NCI-H446 treated with DMSO at 0.1 percent for 48 hours (cell line): ENCODE data around the gene NUDT14.

Experiments
- DNase-seq: peaks from one replicate; lab custom pipeline; 2025; lab: John Stamatoyannopoulos, UW

NUDT14 gene

DNA sequence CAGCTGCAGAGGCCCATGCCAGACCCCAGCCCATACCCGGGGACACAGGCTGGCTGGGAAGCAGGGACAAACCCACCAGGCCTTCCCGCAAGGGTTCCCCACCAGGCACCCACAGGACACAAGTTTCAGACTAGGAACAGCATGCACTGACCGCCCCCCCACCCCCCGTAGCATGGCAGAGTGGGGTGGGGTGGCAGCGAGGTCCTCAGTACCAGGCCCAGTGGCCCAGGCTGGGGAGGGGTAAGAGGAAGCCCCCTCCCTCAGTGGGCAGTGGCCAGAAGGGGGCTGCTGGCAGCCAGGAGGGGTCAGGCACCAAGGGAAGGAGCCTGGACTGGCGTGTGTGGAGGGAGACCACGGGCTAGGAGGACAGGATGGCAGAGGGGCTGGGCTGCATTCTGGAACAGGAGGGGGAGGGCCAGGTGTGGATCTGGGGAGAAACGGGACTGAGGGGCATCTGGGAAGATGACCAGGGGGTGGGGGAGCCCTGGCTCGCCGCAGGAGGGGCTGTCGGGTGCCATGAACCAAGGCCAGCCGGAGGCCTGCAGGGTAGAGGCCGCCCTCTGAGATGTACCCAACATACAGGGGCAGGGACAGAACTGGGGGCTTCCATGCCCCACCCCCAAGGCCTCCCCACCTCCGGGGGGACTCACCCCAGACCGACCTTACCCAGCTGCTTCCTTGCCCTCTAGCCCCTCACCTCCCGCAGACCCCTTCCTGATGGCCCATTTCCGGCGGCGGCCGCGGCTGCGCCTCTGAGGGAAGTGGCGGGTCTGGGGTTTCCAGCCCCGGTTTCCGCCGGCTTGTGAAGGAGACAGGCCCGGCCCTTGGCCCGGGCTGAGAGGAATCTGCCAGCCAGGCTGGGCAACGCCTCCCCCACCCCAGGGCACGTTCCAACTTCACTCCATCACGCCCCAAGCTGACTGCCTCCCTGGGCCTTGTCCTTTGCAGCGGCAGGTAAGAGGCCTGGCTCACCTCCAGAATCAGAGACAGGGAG, 6.9 kb downstream of the NUDT14 start:
- no peak for DNase-seq

GRCh38 chr14:105173145-105173544, 8.0 kb downstream of the NUDT14 start:
- no peak for DNase-seq

DNA sequence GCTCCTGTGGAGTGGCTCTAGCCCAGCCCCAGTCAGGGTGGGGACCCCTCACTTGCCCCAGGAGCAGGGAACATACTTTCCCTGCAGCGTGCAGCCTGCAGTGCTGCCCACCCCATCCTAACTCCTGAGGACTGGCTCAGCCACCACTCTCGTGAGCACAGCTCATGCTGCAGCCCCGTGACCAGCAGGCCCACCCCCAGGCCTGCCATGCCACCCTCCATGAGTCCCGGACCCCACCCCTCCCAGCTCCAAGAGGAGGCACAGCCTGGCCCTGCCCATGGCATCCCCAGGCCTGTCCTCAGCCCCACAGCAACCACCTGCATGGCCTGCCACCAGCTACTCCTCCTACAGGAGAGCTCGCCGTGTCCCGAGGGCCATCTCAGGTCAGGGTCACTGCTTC, 8.6 kb downstream of the NUDT14 start:
- DNase-seq, result no peak

DNA sequence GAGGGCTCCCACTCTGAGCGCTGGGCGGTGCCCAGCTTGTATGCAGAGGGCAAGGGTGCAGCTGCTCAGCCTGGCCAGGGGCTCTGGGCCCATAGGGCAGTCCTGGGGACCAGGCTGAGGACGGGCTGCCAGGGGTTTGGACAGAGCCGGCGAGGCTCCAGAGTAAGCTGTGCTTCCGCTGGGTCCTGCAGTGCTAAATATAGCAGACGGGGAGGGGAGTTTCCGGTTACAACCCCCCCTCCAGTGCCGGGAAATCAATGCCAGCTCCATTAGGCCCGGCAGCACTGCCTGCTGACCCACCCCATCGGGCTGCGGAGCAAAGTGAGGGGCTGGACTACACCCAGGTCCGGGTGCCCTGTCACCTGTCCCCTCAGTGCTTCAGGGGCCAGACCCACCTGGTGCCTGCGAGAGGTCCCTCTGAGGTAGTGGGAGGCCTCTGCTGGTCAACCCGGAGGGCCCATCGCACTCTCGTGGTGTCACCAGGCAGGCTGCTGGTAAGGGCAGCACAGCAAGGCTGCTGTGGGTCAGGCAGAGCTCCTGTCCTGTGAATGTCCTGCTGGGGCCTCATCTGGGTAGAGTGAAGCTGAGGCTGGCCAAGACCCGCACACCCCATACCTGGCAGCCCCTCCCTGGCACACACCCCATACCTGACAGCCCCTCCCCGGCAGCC, 10.0 kb downstream of the NUDT14 start:
- no peak for DNase-seq

- DNase-seq, result no peak
Observed at GRCh38 chr14:105169776-105170655, 11.1 kb downstream of the NUDT14 start.

- no peak for DNase-seq
Observed at GRCh38 chr14:105168979-105169507, 12.1 kb downstream of the NUDT14 start.

GRCh38 chr14:105168496-105168978, 12.6 kb downstream of the NUDT14 start, which contains the start of gene JAG2:
Gene JAG2 (minus strand): TSS chr14:105168776. CDS start chr14:105168420, 356 bp downstream.
- DNase-seq, result peak; percentile 15

DNA sequence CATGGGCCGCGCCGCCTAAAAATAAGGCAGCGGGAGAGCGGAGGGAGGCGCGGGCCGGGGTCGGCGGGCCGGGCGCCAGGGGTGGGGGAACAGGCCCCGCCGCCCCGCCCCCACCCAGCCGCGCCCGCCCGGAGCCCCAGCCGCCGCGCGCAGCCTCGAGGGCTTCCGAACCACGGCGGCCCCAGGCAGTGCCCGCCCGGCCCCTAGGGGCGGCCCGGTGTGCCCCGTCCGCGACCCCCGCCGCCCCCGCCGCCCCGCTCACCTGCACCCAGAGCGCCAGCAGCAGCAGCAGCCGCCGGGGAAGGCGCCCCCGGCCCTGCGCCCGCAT, 13.1 kb downstream of the NUDT14 start:
- DNase-seq, result no peak

DNA sequence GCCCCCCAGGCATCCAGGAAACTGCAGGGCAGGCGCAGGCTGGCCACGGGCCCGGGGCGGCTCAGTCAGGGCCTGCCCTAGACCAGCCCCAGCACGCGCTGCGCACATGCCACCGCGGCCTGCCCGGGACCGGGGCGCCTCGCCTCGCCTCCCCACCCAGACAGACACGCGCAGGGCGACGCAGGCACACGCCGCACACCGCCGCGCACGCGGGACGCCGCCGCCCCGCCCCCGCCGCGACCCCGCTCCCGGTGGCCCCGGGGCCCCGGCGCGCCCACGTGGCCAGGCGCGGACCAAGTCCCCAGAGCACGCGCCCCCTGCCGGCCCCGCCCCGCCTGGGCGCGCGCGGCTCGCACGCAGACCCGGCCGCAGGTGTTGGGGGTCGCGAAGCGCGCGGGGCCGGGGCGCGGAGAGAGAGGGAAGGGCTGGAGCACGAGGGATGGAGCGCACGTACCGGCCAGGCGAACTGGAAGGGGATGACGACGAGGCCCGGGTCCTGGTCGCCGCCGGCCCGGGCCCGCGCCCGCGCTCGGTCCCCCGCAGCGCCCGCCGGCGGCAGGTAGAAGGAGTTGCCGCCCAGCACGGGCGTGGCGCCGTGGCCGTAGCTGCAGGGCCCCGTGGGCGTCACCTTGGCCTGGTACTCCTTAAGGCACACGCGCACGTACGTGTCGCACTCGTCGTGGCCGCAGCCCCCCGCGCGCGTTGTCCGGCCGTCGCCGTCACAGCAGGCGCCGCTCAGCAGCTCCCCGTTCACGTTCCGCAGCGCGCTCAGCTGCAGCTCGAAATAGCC, 13.6 kb downstream of the NUDT14 start:
- DNase-seq, result no peak

DNA sequence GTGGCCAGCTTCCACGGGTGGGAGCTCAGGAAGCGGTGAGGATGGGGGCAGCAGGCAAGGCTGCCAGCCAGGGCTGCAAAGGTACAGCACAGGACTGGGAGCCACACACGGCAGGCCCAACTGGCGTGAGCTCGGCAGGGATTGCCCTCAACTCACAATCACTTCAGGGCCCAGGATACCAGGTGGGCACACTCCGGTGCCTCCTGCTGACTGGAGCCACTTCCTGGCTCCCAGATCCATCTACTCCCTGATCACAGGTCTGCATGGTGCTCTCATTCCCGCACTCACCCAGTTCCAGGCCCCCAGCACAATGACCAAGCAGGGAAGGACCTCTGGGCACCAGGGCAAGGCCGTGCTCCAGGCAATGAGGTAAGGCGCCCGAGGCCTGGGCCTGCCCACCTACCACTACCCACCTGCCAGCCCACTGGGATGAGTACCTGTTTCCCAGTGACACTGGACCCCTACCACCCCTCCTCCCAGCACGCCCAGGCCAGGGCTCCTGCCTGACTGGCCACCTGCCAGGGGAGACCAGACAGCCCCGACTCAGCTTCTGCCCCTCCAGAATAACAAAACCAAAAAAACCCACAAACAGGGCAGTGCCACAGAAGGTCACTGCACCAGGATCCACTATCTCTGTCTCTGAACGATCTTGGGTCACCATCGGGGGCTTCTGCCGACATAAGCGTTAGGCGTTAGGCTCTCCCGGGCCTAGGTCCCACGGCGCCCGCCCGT, 14.4 kb downstream of the NUDT14 start:
- DNase-seq, result no peak

GRCh38 chr14:105165761-105166485, 15.2 kb downstream of the NUDT14 start:
- DNase-seq, result no peak

GRCh38 chr14:105165134-105165704, 15.9 kb downstream of the NUDT14 start:
- no peak for DNase-seq

DNA sequence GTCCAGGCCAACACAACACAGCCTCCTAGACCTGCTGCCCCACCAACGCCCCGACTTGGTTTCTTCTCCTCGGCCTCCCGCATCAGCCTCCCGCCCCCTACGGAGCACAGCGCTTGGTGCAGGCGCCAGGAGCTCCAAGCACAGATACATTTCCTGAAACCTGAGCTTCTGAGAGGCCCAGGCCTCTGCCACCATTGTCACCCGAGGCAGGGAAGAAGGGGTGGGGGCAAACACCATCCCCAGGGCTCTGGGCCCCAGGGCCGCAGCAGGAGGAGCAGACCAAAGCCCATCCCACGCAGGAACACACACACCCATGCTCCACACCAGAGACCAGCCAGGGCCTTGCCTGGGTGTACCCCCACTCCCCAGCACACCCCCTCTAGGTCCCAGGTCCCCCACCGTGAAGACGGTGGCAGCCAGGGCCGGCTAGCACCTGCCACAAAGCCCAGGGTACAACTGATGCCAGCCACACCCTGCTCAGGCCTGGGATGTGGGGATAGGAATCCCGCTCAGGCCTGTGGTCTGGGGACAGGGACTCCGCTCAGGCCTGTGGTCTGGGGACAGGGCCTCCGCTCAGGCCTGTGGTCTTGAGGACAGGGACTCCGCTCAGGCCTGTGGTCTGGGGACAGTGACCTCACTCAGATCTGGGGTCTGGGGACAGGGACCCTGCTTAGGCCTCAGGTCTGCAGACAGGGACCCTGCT, 17.9 kb downstream of the NUDT14 start:
- DNase-seq, result no peak

GRCh38 chr14:105162669-105162979, 18.5 kb downstream of the NUDT14 start:
- DNase-seq, result no peak

- DNase-seq, result no peak
Observed at GRCh38 chr14:105161964-105162668, 19.0 kb downstream of the NUDT14 start.

DNA sequence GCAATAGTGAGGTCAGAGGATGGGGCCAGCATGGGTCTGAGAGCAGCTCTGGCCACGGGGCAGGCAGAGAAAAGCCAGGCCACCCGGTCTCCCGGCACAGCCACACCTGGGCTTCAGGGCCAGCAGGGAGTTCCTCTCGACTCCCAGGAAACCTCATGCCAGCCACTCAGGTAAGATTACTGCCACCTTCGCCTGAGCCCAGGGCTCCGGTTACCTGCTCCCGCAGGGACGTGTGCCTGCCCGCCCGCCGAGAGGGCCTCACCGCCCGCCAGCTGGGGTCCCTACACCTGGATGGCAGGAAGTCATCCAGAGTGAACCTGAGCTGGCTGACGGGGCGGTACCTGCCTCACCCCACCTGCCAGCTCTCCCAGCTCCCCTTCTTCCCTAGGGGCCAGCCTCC, 19.8 kb downstream of the NUDT14 start:
- DNase-seq, result no peak

DNA sequence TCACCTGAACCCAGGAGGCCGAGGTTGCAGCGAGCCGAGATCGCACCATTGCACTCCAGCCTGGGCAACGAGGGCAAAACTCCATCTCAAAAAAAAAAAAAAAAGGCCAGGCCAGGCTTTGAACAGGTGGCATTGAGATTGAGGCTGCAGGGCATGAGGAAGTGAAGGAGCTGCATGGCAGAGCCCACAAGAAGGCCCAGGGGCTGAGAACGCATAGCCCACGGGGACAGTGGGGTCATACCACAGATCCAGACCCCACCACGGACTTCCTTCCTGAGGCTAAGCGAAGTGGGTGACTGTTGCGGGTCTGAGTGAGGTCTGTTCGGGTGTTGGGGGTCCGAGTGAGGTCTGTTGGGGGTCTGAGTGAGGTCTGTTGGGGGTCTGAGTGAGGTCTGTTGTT, 20.3 kb downstream of the NUDT14 start:
- DNase-seq, result no peak

- DNase-seq, result no peak
Observed at GRCh38 chr14:105159344-105159743, 21.8 kb downstream of the NUDT14 start.
